ENCODE data around the gene SLC12A4.

GRCh38 chr16:67922221-67922620 lies 46.2 kb downstream of the SLC12A4 start:
- TF ChIP-seq CTCF (conservative IDR thresholded peaks at IDR 0.05; ENCODE audit: low read depth in 2 of 2) = no peak
- no peak for TF ChIP-seq POLR2AphosphoS5 (IDR thresholded peaks at IDR 0.05; ENCODE audit: low read depth)
- TF ChIP-seq ZNF331 (CRISPR knock-in tag; IDR thresholded peaks at IDR 0.05; ENCODE audit: low read depth) = no peak
